HCT116 (cell line): ENCODE results near the gene PTBP3.

Experiments
- CTCF ChIP-seq, 3 experiments: fragments of 200-600 bp in 1 of 3; sonication (generic) in 1 of 3; IDR thresholded peaks in 2 of 3; conservative IDR thresholded peaks in 1 of 3; 2 replicates each; pipeline ENCODE4 v1.5.1; 2012 to 2017; ENCODE audit warnings: low read depth in 2 of 3, low read length in 2 of 3, antibody characterized with exemption in 1 of 3, borderline replicate concordance in 1 of 3, control low read depth in 1 of 3, mild to moderate bottlenecking in 1 of 3, mixed read lengths in 1 of 3, mixed run types in 1 of 3, moderate library complexity in 1 of 3; ENCODE audit not compliant: insufficient read depth in 1 of 3
- EZH2 ChIP-seq: fragments of 200-600 bp; sonication (generic); IDR thresholded peaks from 2 replicates; pipeline ENCODE4 v1.6.1; 2017; ENCODE audit warnings: antibody characterized with exemption, mixed run types
- POLR2AphosphoS5 ChIP-seq: IDR thresholded peaks from 2 replicates; pipeline ENCODE4 v1.6.1; 2011; ENCODE audit warnings: mild to moderate bottlenecking, low read depth, low read length, moderate library complexity
- RAD21 ChIP-seq: IDR thresholded peaks from 2 replicates; pipeline ENCODE4 v1.6.1; 2012; ENCODE audit warnings: low read depth, mild to moderate bottlenecking
- REST ChIP-seq: IDR thresholded peaks from 2 replicates; pipeline ENCODE4 v1.6.1; 2012; ENCODE audit warnings: low read depth
- TCF7L2 ChIP-seq: IDR thresholded peaks from 2 replicates; pipeline ENCODE4 v1.7.0; 2011; ENCODE audit warnings: borderline replicate concordance, inconsistent platforms; ENCODE audit not compliant: insufficient read depth, insufficient read length; ENCODE audit errors: extremely low read depth

- TF ChIP-seq REST (no peak), CTCF (IDR thresholded peaks at IDR 0.05 in 2 of 3, conservative IDR thresholded peaks at IDR 0.05 in 1 of 3; ENCODE audit: borderline replicate concordance in 1 of 3, insufficient read depth in 1 of 3, low read depth in 2 of 3, low read length in 2 of 3) (no peak), RAD21 (no peak), POLR2AphosphoS5 (no peak), EZH2 (no peak), TCF7L2 (no peak)
Observed at GRCh38 chr9:112184221-112184620, 149.2 kb downstream of the PTBP3 start.
